H9 (cell line): Measurements from ENCODE around the gene HNRNPF. TPM values are rescaled to one million over a fixed set of nuclear protein-coding genes. Genes with fewer than 3 reads are reported as not detected.
"Not testable (repeated sequence)": the region's sequence is repeated elsewhere in the genome, so short reads cannot be mapped to it uniquely, and the experiment has no call there.

Experiments
- DNase-seq: peaks from one replicate; pipeline ENCODE4 v3.0.0-alpha.2; 2017
- H2AFZ ChIP-seq: one replicate; pipeline ENCODE4 v1.6.1; 2013; ENCODE audit warnings: mild to moderate bottlenecking, low read length, control low read depth, moderate library complexity
- H2AK5ac ChIP-seq: 2 replicates; pipeline ENCODE4 v1.6.1; 2013; ENCODE audit warnings: low read length, control low read depth, mixed read lengths; ENCODE audit not compliant: insufficient read length
- H2BK120ac ChIP-seq: one replicate; pipeline ENCODE4 v1.6.1; 2013; ENCODE audit warnings: low read depth, mild to moderate bottlenecking, low read length, control low read depth, inconsistent platforms; ENCODE audit not compliant: poor library complexity, severe bottlenecking
- H2BK12ac ChIP-seq: 2 replicates; pipeline ENCODE4 v1.6.1; 2013; ENCODE audit warnings: low read length, control low read depth, mixed read lengths, low read depth; ENCODE audit not compliant: insufficient read length
- H2BK15ac ChIP-seq: 2 replicates; pipeline ENCODE4 v1.6.1; 2013; ENCODE audit warnings: low read depth, low read length, control low read depth
- H2BK20ac ChIP-seq: one replicate; pipeline ENCODE4 v1.6.1; 2013; ENCODE audit warnings: low read depth, mild to moderate bottlenecking, low read length, control low read depth, inconsistent platforms; ENCODE audit not compliant: poor library complexity, severe bottlenecking
- H2BK5ac ChIP-seq: 2 replicates; pipeline ENCODE4 v1.6.1; 2013; ENCODE audit warnings: low read length, control low read depth, mixed read lengths; ENCODE audit not compliant: insufficient read length
- H3K14ac ChIP-seq: 2 replicates; pipeline ENCODE4 v1.6.1; 2013; ENCODE audit warnings: low read length, control low read depth; ENCODE audit not compliant: insufficient read depth
- H3K18ac ChIP-seq: 2 replicates; pipeline ENCODE4 v1.6.1; 2013; ENCODE audit warnings: low read depth, mild to moderate bottlenecking, mixed read lengths, low read length, control low read depth; ENCODE audit not compliant: insufficient read length
- H3K23ac ChIP-seq: 2 replicates; pipeline ENCODE4 v1.6.1; 2013; ENCODE audit warnings: low read length, control low read depth, mixed read lengths, low read depth; ENCODE audit not compliant: insufficient read length
- H3K23me2 ChIP-seq: 2 replicates; pipeline ENCODE4 v1.6.1; 2013; ENCODE audit warnings: low read depth, mild to moderate bottlenecking, mixed read lengths, low read length, control low read depth; ENCODE audit not compliant: insufficient read length, poor library complexity, severe bottlenecking
- H3K27ac ChIP-seq: 2 replicates; pipeline ENCODE4 v1.5.1; 2013; ENCODE audit warnings: low read length, control low read depth, mixed read lengths, low read depth; ENCODE audit not compliant: insufficient read length
- H3K27me3 ChIP-seq: 2 replicates; pipeline ENCODE4 v1.6.1; 2013; ENCODE audit warnings: low read length, control low read depth, inconsistent platforms; ENCODE audit not compliant: insufficient read depth
- H3K4ac ChIP-seq: 2 replicates; pipeline ENCODE4 v1.6.1; 2013; ENCODE audit warnings: low read depth, mild to moderate bottlenecking, control low read depth, inconsistent platforms, low read length, moderate library complexity
- H3K4me1 ChIP-seq: 2 replicates; pipeline ENCODE4 v1.6.1; 2013; ENCODE audit warnings: low read length, control low read depth, inconsistent platforms; ENCODE audit not compliant: insufficient read depth
- H3K4me2 ChIP-seq: 2 replicates; pipeline ENCODE4 v1.6.1; 2013; ENCODE audit warnings: low read length, control low read depth, mixed read lengths; ENCODE audit not compliant: insufficient read length, insufficient read depth
- H3K56ac ChIP-seq: 2 replicates; pipeline ENCODE4 v1.6.1; 2013; ENCODE audit warnings: low read depth, mild to moderate bottlenecking, mixed read lengths, low read length, control low read depth; ENCODE audit not compliant: insufficient read length
- H3K79me1 ChIP-seq: 2 replicates; pipeline ENCODE4 v1.6.1; 2013; ENCODE audit warnings: low read depth, mild to moderate bottlenecking, moderate library complexity, low read length, control low read depth, inconsistent platforms; ENCODE audit not compliant: insufficient read depth, poor library complexity, severe bottlenecking
- H3K79me2 ChIP-seq: 2 replicates; pipeline ENCODE4 v1.6.1; 2013; ENCODE audit warnings: low read length, control low read depth, inconsistent platforms; ENCODE audit not compliant: insufficient read depth
- H3K9ac ChIP-seq: 2 replicates; pipeline ENCODE4 v1.6.1; 2013; ENCODE audit warnings: low read length, control low read depth, mixed read lengths; ENCODE audit not compliant: insufficient read length; ENCODE audit errors: extremely low read depth
- H3K9me3 ChIP-seq: one replicate; pipeline ENCODE4 v1.6.1; 2013; ENCODE audit warnings: low read depth, low read length, inconsistent platforms; ENCODE audit not compliant: control insufficient read depth
- H3T11ph ChIP-seq: one replicate; pipeline ENCODE4 v1.6.1; 2013; ENCODE audit warnings: mild to moderate bottlenecking, low read length, control low read depth, inconsistent platforms
- H4K20me1 ChIP-seq: one replicate; pipeline ENCODE4 v1.6.1; 2013; ENCODE audit not compliant: control insufficient read depth, insufficient read length, insufficient read depth
- H4K5ac ChIP-seq: 2 replicates; pipeline ENCODE4 v1.6.1; 2013; ENCODE audit warnings: low read depth, mild to moderate bottlenecking, mixed read lengths, low read length, control low read depth; ENCODE audit not compliant: insufficient read length
- H4K8ac ChIP-seq: replicated peaks from 2 replicates; pipeline ENCODE4 v1.6.1; 2013; ENCODE audit warnings: low read length, control low read depth, mixed read lengths, low read depth; ENCODE audit not compliant: insufficient read length
- H4K91ac ChIP-seq: 2 replicates; pipeline ENCODE4 v1.6.1; 2013; ENCODE audit warnings: low read depth, mild to moderate bottlenecking, moderate library complexity, mixed read lengths, low read length, control low read depth; ENCODE audit not compliant: insufficient read length
- H3K27ac Mint-ChIP-seq, 3 experiments: 2 replicates in 2 of 3; 3 replicates in 1 of 3; pipeline ENCODE4 v1.8.0; 2020 to 2021; ENCODE audit warnings: mixed read lengths in 3 of 3, mild to moderate bottlenecking in 1 of 3, moderate library complexity in 1 of 3
- H3K27me3 Mint-ChIP-seq: 2 replicates; pipeline ENCODE4 v1.8.0; 2021; ENCODE audit warnings: low read depth, mild to moderate bottlenecking, moderate library complexity, mixed read lengths
- H3K36me3 Mint-ChIP-seq, 3 experiments: 2 replicates in 2 of 3; 3 replicates in 1 of 3; pipeline ENCODE4 v1.8.0; 2020 to 2021; ENCODE audit warnings: low read depth in 3 of 3, mixed read lengths in 3 of 3; ENCODE audit not compliant: insufficient read depth in 1 of 3
- H3K4me1 Mint-ChIP-seq, 2 experiments: 2 replicates each; pipeline ENCODE4 v1.8.0; 2020; ENCODE audit warnings: mixed read lengths in 2 of 2
- H3K4me3 Mint-ChIP-seq, 2 experiments: 2 replicates in 1 of 2; 3 replicates in 1 of 2; pipeline ENCODE4 v1.8.0; 2020 to 2021; ENCODE audit warnings: mild to moderate bottlenecking in 2 of 2, mixed read lengths in 2 of 2, moderate library complexity in 1 of 2
- H3K9me3 Mint-ChIP-seq, 2 experiments: 2 replicates in 1 of 2; 3 replicates in 1 of 2; pipeline ENCODE4 v1.8.0; 2020; ENCODE audit warnings: mild to moderate bottlenecking in 2 of 2, mixed read lengths in 2 of 2, moderate library complexity in 1 of 2
- WGBS: extraction: QIAGEN DNeasy Blood & Tissue Kit; methylation state at CpG from one replicate; pipeline ENCODE4 v1.1.7; 2013; ENCODE audit warnings: missing lambda C conversion rate, low lambda C conversion rate, mixed read lengths; ENCODE audit not compliant: insufficient read length; ENCODE audit errors: extremely low coverage; 5-methylcytosine and 5-hydroxymethylcytosine counted together
- total RNA-seq: library from RNA; stranded (reverse); gene quantifications from 2 replicates; pipeline ENCODE4 v1.2.1, GENCODE V29; 2021
- TF ChIP-seq, protein P1 (sequence below): fragments of 200-600 bp; sonication (generic); conservative IDR thresholded peaks from 3 replicates; pipeline ENCODE4 v1.8.0; 2021; ENCODE audit warnings: antibody characterized with exemption, mild to moderate bottlenecking

The HNRNPF gene
- total RNA-seq, 1 experiment from 2014 or later, result 411 TPM

DNA sequence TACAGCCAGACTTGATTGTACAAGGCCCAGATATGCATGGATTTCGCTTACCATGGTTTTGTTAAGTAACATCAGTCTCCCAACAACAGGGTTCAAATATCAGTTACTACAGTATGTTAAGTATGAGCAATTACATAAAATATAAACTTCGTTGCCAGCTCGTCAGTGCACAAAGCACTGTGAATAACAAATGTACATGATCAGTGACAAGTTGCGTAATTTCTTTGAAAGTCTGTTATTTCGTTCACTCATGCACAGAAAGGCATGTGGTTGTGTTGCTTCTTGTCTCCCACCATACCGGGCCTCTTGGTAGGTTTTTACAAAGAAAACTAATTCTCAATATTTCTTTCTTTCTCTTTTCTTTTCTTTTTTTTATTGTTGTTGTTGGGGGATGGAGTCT is 15.4 kb upstream of the HNRNPF start:
- TF ChIP-seq, protein P1, sequence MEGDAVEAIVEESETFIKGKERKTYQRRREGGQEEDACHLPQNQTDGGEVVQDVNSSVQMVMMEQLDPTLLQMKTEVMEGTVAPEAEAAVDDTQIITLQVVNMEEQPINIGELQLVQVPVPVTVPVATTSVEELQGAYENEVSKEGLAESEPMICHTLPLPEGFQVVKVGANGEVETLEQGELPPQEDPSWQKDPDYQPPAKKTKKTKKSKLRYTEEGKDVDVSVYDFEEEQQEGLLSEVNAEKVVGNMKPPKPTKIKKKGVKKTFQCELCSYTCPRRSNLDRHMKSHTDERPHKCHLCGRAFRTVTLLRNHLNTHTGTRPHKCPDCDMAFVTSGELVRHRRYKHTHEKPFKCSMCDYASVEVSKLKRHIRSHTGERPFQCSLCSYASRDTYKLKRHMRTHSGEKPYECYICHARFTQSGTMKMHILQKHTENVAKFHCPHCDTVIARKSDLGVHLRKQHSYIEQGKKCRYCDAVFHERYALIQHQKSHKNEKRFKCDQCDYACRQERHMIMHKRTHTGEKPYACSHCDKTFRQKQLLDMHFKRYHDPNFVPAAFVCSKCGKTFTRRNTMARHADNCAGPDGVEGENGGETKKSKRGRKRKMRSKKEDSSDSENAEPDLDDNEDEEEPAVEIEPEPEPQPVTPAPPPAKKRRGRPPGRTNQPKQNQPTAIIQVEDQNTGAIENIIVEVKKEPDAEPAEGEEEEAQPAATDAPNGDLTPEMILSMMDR, result no peak
- Histone ChIP-seq H3K27ac (no peak overlapping the region), H3K4me2 (no peak overlapping the region), H4K5ac (no peak overlapping the region), H3K14ac (no peak overlapping the region), H4K20me1 (no peaks in the 10 kb centered on the region), H4K8ac (no peak overlapping the region), H2BK12ac (no peak overlapping the region), H2AK5ac (no peak overlapping the region), H2BK20ac (no peak overlapping the region), H2AFZ (no peak overlapping the region), H3K23ac (no peak overlapping the region), H3K9ac (no peak overlapping the region), H3K4me1 (no peaks in the 10 kb centered on the region), H3K79me1 (no peaks in the 10 kb centered on the region), H2BK5ac (no peak overlapping the region), H3K23me2 (no peaks in the 10 kb centered on the region), H3T11ph (no peak overlapping the region), H3K9me3 (no peaks in the 10 kb centered on the region), H2BK120ac (no peak overlapping the region), H3K4ac (no peak overlapping the region), H3K79me2 (no peaks in the 10 kb centered on the region), H3K18ac (no peak overlapping the region), H3K56ac (no peak overlapping the region), H2BK15ac (no peak overlapping the region), H4K91ac (no peak overlapping the region), H3K27me3 (no peaks in the 10 kb centered on the region)
- H3K27ac Mint-ChIP-seq, result no peak overlapping the region
- H3K4me3 Mint-ChIP-seq, result no peak overlapping the region
- H3K4me1 Mint-ChIP-seq, result peaks cover 4 to 6% of the 10 kb centered on the region in 2 experiments
- no CpG with 5 or more reads among the region's 6 CpGs for WGBS
- H3K36me3 Mint-ChIP-seq, result peaks cover 0 to 9% (median 3%) of the 10 kb centered on the region in 3 experiments; a peak in 3 of 7 replicates
- peaks cover 3 to 13% of the 10 kb centered on the region in 2 experiments; a peak in 4 of 5 replicates for H3K9me3 Mint-ChIP-seq
- H3K27me3 Mint-ChIP-seq, result peaks cover 17% of the 10 kb centered on the region
- DNase-seq, result no peak

DNA sequence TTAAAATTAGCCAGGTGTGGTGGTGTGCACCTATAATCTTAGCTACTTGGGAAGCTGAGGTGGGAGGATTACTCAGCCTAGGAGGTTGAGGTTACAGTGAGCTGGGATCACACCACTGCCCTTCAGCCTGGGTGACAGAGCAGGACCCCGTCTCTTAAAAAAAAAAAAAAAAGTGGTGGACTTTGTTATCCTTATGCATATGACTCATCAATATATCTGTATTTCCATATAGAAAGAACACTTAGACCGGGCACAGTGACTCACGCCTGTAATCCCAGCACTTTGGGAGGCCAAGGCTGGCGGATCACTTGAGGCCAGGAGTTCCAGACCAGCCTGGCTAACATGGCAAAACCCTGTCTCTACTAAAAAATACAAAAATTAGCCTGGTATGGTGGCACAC is 13.0 kb upstream of the HNRNPF start:
- H3K14ac ChIP-seq, H2BK120ac ChIP-seq, H2BK12ac ChIP-seq, H2BK5ac ChIP-seq, H3K4me2 ChIP-seq, H2AK5ac ChIP-seq, DNase-seq, H3K79me1 ChIP-seq, H3K23ac ChIP-seq, H3K27ac Mint-ChIP-seq, H3K4me3 Mint-ChIP-seq, H3K4ac ChIP-seq, H3K23me2 ChIP-seq, H3K56ac ChIP-seq, H3K79me2 ChIP-seq, H4K8ac ChIP-seq, H3K27ac ChIP-seq, H4K5ac ChIP-seq, H4K91ac ChIP-seq, H3K4me1 Mint-ChIP-seq, H3K4me1 ChIP-seq, H2AFZ ChIP-seq, H2BK15ac ChIP-seq, H3K9me3 ChIP-seq, H3K27me3 ChIP-seq, H4K20me1 ChIP-seq, H3K9ac ChIP-seq, H2BK20ac ChIP-seq, H3K36me3 Mint-ChIP-seq, H3K18ac ChIP-seq, H3T11ph ChIP-seq: not testable (repeated sequence)
- no CpG with 5 or more reads among the region's 4 CpGs for WGBS
- Mint-ChIP-seq H3K27me3 (peaks cover 17% of the 10 kb centered on the region), H3K9me3 (peaks cover 3 to 13% of the 10 kb centered on the region in 2 experiments; a peak in 4 of 5 replicates)
